Subcutaneous adipose tissue (tissue), 4 donors: ENCODE results near the gene C22orf15. TPM values are rescaled to one million over a fixed set of nuclear protein-coding genes. Genes with fewer than 3 reads are reported as not detected.

ENCODE experiments used
- total RNA-seq, 4 donors: library from RNA; depleted of rRNA; stranded (reverse); fragments of >200 nt; gene quantifications; one replicate each; pipeline ENCODE4 v1.1.0, GENCODE V29; 2016
- TF ChIP-seq, protein P1 (sequence below): fragments of 450-650 bp; IDR thresholded peaks from one replicate; pipeline ENCODE4 v1.5.1; 2016; ENCODE audit warnings: low read depth, mild to moderate bottlenecking, control low read depth, antibody characterized with exemption, moderate library complexity

Gene C22orf15
- total RNA-seq, 4 donors from 2014 or later: not detected

- TF ChIP-seq, protein P1, sequence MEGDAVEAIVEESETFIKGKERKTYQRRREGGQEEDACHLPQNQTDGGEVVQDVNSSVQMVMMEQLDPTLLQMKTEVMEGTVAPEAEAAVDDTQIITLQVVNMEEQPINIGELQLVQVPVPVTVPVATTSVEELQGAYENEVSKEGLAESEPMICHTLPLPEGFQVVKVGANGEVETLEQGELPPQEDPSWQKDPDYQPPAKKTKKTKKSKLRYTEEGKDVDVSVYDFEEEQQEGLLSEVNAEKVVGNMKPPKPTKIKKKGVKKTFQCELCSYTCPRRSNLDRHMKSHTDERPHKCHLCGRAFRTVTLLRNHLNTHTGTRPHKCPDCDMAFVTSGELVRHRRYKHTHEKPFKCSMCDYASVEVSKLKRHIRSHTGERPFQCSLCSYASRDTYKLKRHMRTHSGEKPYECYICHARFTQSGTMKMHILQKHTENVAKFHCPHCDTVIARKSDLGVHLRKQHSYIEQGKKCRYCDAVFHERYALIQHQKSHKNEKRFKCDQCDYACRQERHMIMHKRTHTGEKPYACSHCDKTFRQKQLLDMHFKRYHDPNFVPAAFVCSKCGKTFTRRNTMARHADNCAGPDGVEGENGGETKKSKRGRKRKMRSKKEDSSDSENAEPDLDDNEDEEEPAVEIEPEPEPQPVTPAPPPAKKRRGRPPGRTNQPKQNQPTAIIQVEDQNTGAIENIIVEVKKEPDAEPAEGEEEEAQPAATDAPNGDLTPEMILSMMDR: no peak
Observed at GRCh38 chr22:23786752-23787599, 24.2 kb downstream of the C22orf15 start, which contains the start of gene SMARCB1. Gene SMARCB1, plus strand, starts transcription at chr22:23786966. Its CDS starts 204 bp downstream, at chr22:23787170.

DNA sequence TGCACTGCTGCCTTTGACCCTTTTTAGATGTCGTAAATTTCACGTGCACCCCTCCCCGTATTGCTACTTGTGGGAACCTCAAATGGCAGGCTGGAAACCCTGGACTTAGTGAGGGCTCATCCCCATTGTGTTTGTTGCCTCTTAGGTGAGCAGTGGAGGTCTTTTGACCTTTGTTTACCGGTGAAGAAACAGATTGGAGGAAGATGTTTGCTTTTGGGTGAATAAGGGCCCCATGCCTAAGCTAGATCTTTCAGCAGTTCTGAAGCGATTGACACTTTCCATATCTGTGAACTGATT, 24.8 kb downstream of the C22orf15 start:
- TF ChIP-seq, protein P1: no peak

GRCh38 chr22:23787910-23788309, 25.1 kb downstream of the C22orf15 start:
- TF ChIP-seq, protein P1: no peak

DNA sequence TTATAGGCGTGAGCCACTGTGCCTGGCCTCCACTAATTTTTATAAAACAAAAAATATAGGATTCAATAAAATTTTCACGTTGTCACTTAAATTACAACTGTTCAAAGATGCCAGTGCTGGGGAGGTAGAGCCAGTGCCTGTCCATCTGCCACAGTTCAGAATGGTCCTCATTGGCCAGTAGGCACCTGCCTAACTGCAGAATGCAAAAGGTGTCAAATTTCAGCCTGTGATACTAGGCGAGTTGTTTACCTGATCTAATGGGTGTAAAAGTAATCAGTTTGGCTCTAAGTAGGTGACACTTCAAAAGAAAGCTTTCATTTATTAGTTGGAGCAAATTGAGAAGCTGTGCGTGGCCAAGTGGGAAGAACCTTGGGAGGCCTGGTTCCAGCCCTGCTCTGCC, 26.3 kb downstream of the C22orf15 start:
- TF ChIP-seq, protein P1: no peak

DNA sequence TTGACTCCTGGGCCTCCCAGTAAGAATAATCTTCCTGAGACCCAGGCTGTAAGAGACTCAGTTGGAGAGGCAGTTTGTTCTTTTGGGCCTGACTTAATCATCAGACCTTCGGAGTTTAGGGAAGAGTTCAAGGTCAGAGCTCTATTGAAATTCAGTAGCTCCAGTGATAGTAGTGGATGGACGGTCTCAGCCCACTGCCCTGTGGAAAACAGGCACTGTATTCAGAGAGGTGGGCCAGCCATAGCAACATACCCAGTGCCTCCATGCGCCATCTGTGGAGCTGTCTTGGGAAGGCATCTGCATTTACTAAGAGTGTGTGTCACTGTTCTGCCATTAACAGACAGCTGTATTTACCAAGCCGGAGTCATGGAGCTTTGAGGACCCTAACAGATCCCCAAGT, 26.8 kb downstream of the C22orf15 start:
- TF ChIP-seq, protein P1: no peak

DNA sequence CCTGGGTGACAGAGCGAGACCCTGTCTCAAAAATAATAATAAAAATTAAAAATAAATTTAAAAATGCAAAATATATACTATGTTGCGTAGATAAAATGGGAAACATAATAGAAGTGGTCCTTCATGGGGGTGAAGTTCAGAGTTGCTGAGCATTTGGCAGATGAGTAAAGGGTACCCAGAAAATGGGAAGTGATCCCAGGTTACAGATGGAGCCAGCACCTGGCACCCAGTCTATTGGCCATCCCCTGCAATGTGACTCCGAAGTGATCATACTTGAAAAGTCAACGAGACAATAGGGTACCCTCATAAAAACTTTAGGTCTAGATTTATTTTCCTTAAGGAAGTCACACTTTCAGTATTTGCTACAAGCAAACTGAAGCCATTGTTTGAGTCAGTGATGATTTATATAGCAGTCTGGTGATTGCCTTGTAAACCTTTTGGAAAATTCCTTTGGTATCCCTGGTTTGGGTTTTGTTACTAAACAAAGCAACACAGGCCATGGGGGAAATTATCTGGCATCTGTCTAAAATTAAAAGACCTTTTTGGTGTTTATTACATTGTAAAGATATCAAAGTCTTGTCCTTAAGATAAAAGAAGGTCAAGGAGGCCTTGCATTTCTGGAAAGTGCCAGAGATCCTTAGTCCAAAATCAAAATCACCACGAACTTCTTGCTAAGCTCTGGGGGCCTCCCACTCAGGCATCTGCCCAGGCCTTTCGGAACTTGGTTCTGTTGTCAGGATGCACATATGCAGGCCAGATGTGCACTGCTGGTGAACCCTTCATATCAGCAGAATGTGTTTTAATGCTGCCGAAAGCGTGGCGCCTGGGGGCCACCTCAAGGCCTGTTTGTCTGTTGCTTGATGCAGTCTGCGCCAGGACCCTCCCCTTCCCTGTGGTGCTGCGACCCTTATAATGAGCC, 28.3 kb downstream of the C22orf15 start:
- TF ChIP-seq, protein P1: no peak
